ENCODE measurements around the gene RIMS1.

- TF ChIP-seq CTCF (IDR thresholded peaks at IDR 0.05; ENCODE audit: extremely low read depth in 1 of 2, insufficient read depth in 1 of 2, low read depth in 1 of 2, low read length in 2 of 2) (no peak), MYC (IDR thresholded peaks at IDR 0.05; ENCODE audit: low read depth, low read length) (no peak), POLR2AphosphoS5 (IDR thresholded peaks at IDR 0.05; ENCODE audit: insufficient read depth, low read depth, low read length) (no peak), POLR2A (IDR thresholded peaks at IDR 0.05; ENCODE audit: low read depth, low read length) (no peak), MAX (IDR thresholded peaks at IDR 0.05; ENCODE audit: insufficient read depth, insufficient read length) (no peak), EZH2 (IDR thresholded peaks at IDR 0.05; ENCODE audit: borderline replicate concordance, low read depth, low read length, severe bottlenecking) (no peak), JUN (IDR thresholded peaks at IDR 0.05; ENCODE audit: borderline replicate concordance, insufficient read depth, insufficient read length, low read depth) (no peak), GATA2 (IDR thresholded peaks at IDR 0.05; ENCODE audit: insufficient read depth, insufficient read length, low read depth, low read length) (no peak)
Measured at GRCh38 chr6:71983131-71983530, 96.8 kb downstream of the RIMS1 start.
